Panc1 (cell line): ENCODE measurements around the gene TWIST2. TPM values are rescaled to one million over a fixed set of nuclear protein-coding genes. Genes with fewer than 3 reads are reported as not detected.

Experiments used
- ATAC-seq: fragments of 200-7000 bp; cut with Tn5 transposase; 2 replicates; pipeline ENCODE4 v1.9.1; 2020; ENCODE audit warnings: mild to moderate bottlenecking, moderate library complexity
- BruUV-seq: library from RNA; stranded (reverse); fragments of 400-500 nt; replicated peaks from 2 replicates; lab custom pipeline; 2021; lab: Mats Ljungman, UMichigan
- CTCF ChIA-PET: fragments of 300-600 bp; sonication (Branson Sonifier 250); formaldehyde crosslinking; loops from one replicate; lab custom pipeline; 2022; ENCODE audit warnings: antibody characterized with exemption; lab: Charles Lee
- POLR2A ChIA-PET: fragments of 300-600 bp; sonication (Branson Sonifier 250); formaldehyde crosslinking; loops from one replicate; lab custom pipeline; 2022; ENCODE audit warnings: antibody characterized with exemption; lab: Charles Lee
- DNase-seq: peaks from one replicate; pipeline ENCODE4 v3.0.0-alpha.2; 2010; ENCODE audit warnings: low read depth, low spot score
- H3K27ac ChIP-seq: 2 replicates; pipeline ENCODE4 v1.5.1; 2011; ENCODE audit warnings: mild to moderate bottlenecking, low read length, inconsistent platforms
- H3K27me3 ChIP-seq: fragments of 200-500 bp; sonication (Bioruptor generic); 2 replicates; pipeline ENCODE4 v1.6.0; 2014; ENCODE audit warnings: low read length, inconsistent platforms; ENCODE audit not compliant: control insufficient read depth, insufficient read depth
- H3K36me3 ChIP-seq: fragments of 200-500 bp; sonication (Bioruptor generic); 2 replicates; pipeline ENCODE4 v1.5.1; 2014; ENCODE audit warnings: inconsistent platforms, mild to moderate bottlenecking, low read length, moderate library complexity; ENCODE audit not compliant: control insufficient read depth, insufficient read depth
- H3K4me1 ChIP-seq: 2 replicates; pipeline ENCODE4 v1.5.1; 2011; ENCODE audit warnings: inconsistent platforms, mild to moderate bottlenecking, low read length, moderate library complexity; ENCODE audit not compliant: control insufficient read depth, insufficient read depth
- H3K4me3 ChIP-seq, 2 experiments: 2 replicates each; pipeline ENCODE4 v1.5.1; 2011 to 2012; ENCODE audit warnings: low read depth in 2 of 2, low read length in 2 of 2, mild to moderate bottlenecking in 2 of 2, inconsistent platforms in 1 of 2, moderate library complexity in 1 of 2
- H3K9me3 ChIP-seq: fragments of 200-500 bp; sonication (Bioruptor generic); 2 replicates; pipeline ENCODE4 v1.5.1; 2014; ENCODE audit warnings: low read depth, mild to moderate bottlenecking, inconsistent platforms, low read length, moderate library complexity; ENCODE audit not compliant: control insufficient read depth, insufficient read depth
- POLR2AphosphoS5 ChIP-seq: IDR thresholded peaks from 2 replicates; pipeline ENCODE4 v1.6.1; 2012; ENCODE audit warnings: mild to moderate bottlenecking, low read depth, low read length, moderate library complexity
- SIN3A ChIP-seq: IDR thresholded peaks from 2 replicates; pipeline ENCODE4 v1.6.1; 2012; ENCODE audit warnings: low read depth, mild to moderate bottlenecking, low read length, moderate library complexity, borderline replicate concordance; ENCODE audit not compliant: insufficient read depth
- TCF7L2 ChIP-seq: IDR thresholded peaks from 2 replicates; pipeline ENCODE4 v1.6.1; 2011; ENCODE audit warnings: mild to moderate bottlenecking, low read depth, low read length, inconsistent platforms
- in situ Hi-C: cut with HindIII; loops from 2 replicates; pipeline ENCODE4 v1.10.0; 2016; ENCODE audit warnings: low sequenced_read_pairs, low pct_unique_long_range_greater_than_20kb
- intact Hi-C: fragments of 100-400 bp; cut with micrococcal nuclease; formaldehyde crosslinking; loops from one replicate; pipeline ENCODE4 v1.10.0; 2022; ENCODE audit not compliant: unreplicated experiment
- total RNA-seq: library from RNA; stranded (reverse); gene quantifications from one replicate; pipeline ENCODE4 v1.2.1, GENCODE V29; 2021; ENCODE audit not compliant: unreplicated experiment
- TF ChIP-seq, protein P1 (sequence below), 2 experiments: IDR thresholded peaks; 2 replicates each; pipeline ENCODE4 v1.6.1; 2011 to 2012; ENCODE audit warnings: low read depth in 2 of 2, control low read depth in 1 of 2, low read length in 1 of 2, mild to moderate bottlenecking in 1 of 2, moderate library complexity in 1 of 2; ENCODE audit not compliant: insufficient read depth in 1 of 2
- TF ChIP-seq, protein P2 (sequence below): fragments of 450-650 bp; IDR thresholded peaks from 2 replicates; pipeline ENCODE4 v1.5.1; 2017; ENCODE audit warnings: mild to moderate bottlenecking

Gene TWIST2
- total RNA-seq, 1 experiment from 2014 or later: 4.2 TPM

DNA sequence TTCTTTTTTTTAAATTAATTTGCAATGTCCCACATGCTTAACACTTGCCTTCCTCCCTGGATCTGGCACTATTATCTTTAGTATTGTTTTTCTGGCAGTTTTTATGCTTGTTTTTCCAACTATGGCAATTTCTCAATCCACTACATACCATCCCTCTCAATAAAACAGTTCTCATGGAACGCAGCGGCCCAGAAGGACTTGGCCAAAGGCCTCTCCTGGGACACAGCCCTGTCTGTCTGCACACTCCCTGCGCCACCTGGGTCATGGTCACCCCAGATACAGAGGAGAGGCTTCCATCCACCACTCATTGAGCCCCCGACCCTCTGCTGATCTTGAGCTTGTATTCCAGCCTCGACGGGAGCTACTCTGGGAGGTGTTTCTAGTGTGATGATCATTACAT, 91.2 kb downstream of the TWIST2 start:
- H3K27ac ChIP-seq: no peak overlapping the region
- ChIA-PET POLR2A (no interaction called here), CTCF (no interaction called here)
- intact Hi-C loops (no loop called here), in situ Hi-C loops (no loop called here)
- H3K36me3 ChIP-seq: no peaks in the 10 kb centered on the region
- no peak overlapping the region for H3K4me3 ChIP-seq
- no TSS peak for BruUV-seq
- no peaks in the 10 kb centered on the region for H3K9me3 ChIP-seq
- no peaks in the 10 kb centered on the region for H3K4me1 ChIP-seq
- TF ChIP-seq, protein P1, sequence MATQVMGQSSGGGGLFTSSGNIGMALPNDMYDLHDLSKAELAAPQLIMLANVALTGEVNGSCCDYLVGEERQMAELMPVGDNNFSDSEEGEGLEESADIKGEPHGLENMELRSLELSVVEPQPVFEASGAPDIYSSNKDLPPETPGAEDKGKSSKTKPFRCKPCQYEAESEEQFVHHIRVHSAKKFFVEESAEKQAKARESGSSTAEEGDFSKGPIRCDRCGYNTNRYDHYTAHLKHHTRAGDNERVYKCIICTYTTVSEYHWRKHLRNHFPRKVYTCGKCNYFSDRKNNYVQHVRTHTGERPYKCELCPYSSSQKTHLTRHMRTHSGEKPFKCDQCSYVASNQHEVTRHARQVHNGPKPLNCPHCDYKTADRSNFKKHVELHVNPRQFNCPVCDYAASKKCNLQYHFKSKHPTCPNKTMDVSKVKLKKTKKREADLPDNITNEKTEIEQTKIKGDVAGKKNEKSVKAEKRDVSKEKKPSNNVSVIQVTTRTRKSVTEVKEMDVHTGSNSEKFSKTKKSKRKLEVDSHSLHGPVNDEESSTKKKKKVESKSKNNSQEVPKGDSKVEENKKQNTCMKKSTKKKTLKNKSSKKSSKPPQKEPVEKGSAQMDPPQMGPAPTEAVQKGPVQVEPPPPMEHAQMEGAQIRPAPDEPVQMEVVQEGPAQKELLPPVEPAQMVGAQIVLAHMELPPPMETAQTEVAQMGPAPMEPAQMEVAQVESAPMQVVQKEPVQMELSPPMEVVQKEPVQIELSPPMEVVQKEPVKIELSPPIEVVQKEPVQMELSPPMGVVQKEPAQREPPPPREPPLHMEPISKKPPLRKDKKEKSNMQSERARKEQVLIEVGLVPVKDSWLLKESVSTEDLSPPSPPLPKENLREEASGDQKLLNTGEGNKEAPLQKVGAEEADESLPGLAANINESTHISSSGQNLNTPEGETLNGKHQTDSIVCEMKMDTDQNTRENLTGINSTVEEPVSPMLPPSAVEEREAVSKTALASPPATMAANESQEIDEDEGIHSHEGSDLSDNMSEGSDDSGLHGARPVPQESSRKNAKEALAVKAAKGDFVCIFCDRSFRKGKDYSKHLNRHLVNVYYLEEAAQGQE (IDR thresholded peaks at IDR 0.05; ENCODE audit: insufficient read depth in 1 of 2, low read depth in 2 of 2, low read length in 1 of 2): no peak
- TF ChIP-seq TCF7L2 (no peak), POLR2AphosphoS5 (no peak), SIN3A (no peak)
- TF ChIP-seq, protein P2, sequence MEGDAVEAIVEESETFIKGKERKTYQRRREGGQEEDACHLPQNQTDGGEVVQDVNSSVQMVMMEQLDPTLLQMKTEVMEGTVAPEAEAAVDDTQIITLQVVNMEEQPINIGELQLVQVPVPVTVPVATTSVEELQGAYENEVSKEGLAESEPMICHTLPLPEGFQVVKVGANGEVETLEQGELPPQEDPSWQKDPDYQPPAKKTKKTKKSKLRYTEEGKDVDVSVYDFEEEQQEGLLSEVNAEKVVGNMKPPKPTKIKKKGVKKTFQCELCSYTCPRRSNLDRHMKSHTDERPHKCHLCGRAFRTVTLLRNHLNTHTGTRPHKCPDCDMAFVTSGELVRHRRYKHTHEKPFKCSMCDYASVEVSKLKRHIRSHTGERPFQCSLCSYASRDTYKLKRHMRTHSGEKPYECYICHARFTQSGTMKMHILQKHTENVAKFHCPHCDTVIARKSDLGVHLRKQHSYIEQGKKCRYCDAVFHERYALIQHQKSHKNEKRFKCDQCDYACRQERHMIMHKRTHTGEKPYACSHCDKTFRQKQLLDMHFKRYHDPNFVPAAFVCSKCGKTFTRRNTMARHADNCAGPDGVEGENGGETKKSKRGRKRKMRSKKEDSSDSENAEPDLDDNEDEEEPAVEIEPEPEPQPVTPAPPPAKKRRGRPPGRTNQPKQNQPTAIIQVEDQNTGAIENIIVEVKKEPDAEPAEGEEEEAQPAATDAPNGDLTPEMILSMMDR: no peak
- H3K27me3 ChIP-seq: no peaks in the 10 kb centered on the region
- DNase-seq: no peak
- no peak for ATAC-seq

DNA sequence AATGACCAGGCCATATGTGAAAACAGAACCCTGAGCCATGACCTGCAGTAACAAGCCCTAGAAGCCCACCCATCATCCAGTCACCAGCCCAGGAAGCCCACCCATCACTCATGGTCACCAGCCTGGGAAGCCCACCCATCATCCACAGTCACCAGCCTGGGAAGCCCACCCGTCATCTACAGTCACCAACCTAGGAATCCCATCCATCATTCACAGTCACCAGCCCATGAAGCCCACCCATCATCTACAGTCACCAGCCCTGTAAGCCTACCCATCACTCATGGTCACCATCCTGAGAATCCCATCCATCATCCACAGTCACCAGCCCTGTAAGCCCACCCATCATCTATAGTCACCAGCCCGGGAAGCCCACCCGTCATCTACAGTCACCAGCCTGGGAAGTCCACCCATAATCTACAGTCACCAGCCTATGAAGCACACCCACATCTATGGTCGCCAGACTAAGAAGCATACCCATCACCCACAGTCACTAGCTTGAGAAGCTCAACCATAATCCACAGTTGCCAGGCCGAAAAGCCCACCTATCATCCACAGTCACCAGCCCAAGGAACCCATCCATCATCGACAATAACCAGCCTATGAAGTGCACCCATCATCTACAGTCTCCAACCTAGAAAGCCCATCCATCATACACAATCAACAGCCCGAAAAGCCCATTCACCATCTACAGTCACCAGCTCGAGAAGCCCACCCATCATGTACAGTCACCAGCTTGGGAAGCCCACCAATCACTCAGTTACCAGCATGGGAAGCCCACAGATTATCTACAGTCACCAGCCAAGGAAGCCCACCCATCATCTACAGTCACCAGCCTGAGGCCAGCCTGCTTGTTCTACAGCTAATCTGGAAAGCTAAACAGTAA, 91.9 kb downstream of the TWIST2 start:
- no peak overlapping the region for H3K4me3 ChIP-seq
- no peak for TF ChIP-seq POLR2AphosphoS5
- TF ChIP-seq, protein P2: no peak
- no peak for TF ChIP-seq SIN3A
- TF ChIP-seq, protein P1 (IDR thresholded peaks at IDR 0.05; ENCODE audit: insufficient read depth in 1 of 2, low read depth in 2 of 2, low read length in 1 of 2): no peak
- no peak for TF ChIP-seq TCF7L2
- H3K9me3 ChIP-seq: no peaks in the 10 kb centered on the region
- H3K36me3 ChIP-seq: no peaks in the 10 kb centered on the region
- POLR2A ChIA-PET: no interaction called here
- no peaks in the 10 kb centered on the region for H3K27me3 ChIP-seq
- ATAC-seq (no peak), DNase-seq (no peak)
- no peaks in the 10 kb centered on the region for H3K4me1 ChIP-seq
- CTCF ChIA-PET: no interaction called here
- no TSS peak for BruUV-seq
- H3K27ac ChIP-seq: no peak overlapping the region
- intact Hi-C loops (no loop called here), in situ Hi-C loops (no loop called here)
